GM21423 (cell line): ENCODE measurements around the gene HIPK1.
"Not testable (repeated sequence)": the region's sequence is repeated elsewhere in the genome, so short reads cannot be mapped to it uniquely, and the experiment has no call there.

Experiments
- ATAC-seq: cut with Tn5 transposase; IDR thresholded peaks from one replicate; pipeline ENCODE4 v1.9.1; 2021; ENCODE audit warnings: mild to moderate bottlenecking, moderate library complexity; ENCODE audit not compliant: unreplicated experiment

HIPK1 gene

DNA sequence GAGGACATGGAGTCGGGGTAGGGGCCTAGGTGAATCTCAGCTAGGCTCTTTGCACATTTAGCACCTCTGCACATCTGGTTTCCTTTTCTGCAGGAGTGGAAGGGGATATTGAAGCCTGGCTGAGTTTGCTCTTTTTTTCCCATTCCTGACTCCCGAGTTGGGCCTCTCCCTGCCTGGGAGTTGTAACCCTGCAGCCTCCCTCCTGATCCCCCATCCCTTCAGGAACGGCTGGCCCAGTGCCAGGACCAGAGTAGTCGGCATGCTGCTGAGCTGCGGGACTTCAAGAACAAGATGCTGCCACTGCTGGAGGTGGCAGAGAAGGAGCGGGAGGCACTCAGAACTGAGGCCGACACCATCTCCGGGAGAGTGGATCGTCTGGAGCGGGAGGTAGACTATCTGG is 51.0 kb downstream of the HIPK1 start:
- ATAC-seq = no peak

- no peak for ATAC-seq
Observed at GRCh38 chr1:113981962-113982931, 53.1 kb downstream of the HIPK1 start.

DNA sequence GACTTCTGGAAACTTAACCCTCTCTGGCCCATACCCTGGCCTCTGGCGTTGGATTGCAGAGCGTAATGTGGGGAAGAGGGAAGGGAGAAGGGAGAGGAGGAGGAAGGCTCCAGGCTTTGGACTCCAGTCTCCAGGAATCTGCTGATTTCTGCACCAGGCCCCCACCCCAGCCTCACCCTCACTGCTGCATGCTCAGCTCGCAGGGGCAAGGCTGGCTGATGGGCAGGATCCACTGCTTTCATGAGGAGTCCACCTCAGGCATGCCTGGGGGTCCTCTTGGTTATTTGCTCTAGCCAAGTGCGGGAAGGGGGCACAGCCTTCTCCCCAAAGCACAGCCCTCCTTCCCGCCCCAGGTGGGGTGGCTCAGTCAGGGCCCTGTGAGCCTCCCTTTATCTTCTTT is 53.8 kb downstream of the HIPK1 start:
- ATAC-seq = no peak

GRCh38 chr1:113983391-113983790 is 54.3 kb downstream of the HIPK1 start:
- no peak for ATAC-seq

GRCh38 chr1:113983826-113984225 is 54.7 kb downstream of the HIPK1 start:
- no peak for ATAC-seq

DNA sequence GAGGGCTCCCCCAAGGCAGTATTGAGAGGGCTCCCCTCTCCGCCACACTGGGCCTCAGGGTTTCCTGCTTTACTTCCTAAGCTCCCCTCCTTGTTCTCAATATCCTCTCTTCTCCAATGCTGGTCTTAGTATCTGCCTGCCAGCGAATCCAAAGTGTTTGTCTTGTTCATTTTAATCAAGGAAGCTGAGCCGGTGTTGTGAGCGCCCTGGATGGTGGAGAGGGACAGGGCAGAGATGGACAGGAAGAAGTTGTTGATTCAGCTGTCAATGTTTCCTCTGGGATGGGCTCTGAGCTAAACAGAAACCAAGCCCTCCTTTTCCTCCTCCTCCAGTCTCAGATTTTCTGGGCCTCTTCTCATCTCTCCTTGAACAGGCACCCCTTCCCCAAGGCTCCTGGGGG is 55.6 kb downstream of the HIPK1 start:
- no peak for ATAC-seq

DNA sequence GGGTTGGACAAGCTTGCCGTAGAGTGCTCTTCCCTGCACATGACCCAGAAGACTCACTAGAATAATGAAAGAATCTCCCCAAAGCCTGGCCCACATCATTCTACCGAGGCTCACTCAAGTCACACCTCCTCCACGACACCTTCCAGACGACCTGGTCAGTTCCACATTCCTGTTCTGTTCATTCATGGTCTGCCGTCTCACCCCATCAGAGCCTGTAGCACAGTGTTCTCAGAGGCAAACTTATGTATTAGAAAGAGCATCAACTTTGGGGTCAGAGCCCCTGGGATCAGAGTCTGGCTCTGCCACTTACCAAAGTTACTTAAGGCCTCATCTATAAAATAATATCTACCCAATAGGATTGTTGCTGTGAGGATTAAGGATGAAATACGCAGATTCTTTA is 57.7 kb downstream of the HIPK1 start:
- no peak for ATAC-seq

DNA sequence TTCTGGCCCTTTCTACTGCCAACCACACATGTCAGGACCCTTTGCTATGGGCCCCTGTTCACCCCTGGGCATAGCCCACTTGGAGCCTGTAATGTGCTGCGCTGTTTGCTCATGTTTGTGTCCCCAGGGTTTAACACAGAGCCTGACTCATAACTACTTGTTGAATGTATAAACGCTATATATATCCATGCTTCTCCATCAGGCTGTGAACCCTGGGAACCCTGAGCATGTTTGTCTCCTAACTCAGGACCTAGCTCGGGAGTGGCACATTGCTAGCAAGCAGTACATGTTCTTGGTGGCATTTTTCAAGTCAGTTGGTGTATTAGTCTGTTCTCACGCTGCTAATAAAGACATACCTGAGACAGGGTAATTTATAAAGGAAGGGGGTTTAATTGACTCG is 58.1 kb downstream of the HIPK1 start:
- ATAC-seq = no peak

- no peak for ATAC-seq
Observed at GRCh38 chr1:113990530-113990929, 61.4 kb downstream of the HIPK1 start.

- ATAC-seq = no peak
Observed at GRCh38 chr1:113990961-113991360, 61.8 kb downstream of the HIPK1 start.

GRCh38 chr1:113991467-113991997 is 62.4 kb downstream of the HIPK1 start:
- ATAC-seq = no peak

DNA sequence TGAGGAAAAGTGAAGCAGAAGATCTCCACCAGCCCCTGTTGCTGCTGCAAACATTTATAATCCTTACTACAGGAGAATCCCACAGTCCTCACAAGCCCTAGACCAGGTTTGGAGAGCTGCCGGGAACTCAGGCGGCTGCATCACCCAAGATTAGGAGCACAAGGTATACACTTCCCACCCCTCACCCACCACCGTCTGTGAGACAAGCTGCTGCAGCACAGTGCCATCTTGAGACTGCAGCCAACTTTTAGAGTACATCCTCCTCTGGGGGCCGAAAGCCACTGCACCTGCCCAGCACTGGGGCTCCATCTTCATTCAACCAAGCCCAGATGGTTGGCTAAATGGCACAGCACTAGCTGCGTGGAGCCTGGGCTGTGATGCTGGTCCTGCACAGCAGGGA is 63.9 kb downstream of the HIPK1 start:
- ATAC-seq = no peak

DNA sequence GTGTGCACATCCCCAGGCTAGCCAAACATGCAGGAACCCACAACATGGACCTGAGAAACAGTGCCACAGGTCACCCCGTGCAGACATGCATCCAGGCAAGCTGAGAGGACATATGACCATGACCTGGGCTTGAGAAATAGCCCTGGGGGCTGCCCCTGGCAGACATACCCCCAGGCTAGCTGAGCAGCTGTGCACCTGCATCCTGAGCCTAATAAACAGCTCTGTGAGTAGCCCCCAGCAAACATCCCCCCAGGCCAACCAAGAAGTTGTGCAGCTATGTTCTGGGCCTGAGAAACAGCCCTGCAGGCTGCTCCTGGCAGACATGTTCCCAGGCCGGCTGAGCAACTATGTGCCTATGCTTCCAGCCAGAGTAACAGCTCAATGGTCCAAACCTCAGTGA is 64.6 kb downstream of the HIPK1 start:
- no peak for ATAC-seq

DNA sequence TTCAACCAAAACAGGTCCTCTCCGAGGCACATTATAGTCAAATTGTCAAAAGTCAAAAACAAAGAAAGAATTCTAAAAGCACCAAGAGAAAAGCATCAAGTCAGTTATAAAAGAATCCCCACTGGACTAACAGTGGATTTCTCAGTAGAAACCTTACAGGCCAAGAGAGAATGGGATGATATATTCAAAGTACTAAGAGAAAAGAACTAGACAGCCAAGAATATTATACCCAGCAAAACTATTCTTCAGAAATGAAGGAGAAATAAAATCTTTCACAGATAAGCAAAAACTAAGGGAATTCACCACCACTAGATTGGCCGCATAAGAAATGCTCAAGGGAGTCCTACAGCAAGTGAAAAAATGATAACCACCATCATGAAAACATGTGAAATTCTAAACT is 66.3 kb downstream of the HIPK1 start:
- ATAC-seq = no peak

- no peak for ATAC-seq
Observed at GRCh38 chr1:113998361-113998760, 69.2 kb downstream of the HIPK1 start.

DNA sequence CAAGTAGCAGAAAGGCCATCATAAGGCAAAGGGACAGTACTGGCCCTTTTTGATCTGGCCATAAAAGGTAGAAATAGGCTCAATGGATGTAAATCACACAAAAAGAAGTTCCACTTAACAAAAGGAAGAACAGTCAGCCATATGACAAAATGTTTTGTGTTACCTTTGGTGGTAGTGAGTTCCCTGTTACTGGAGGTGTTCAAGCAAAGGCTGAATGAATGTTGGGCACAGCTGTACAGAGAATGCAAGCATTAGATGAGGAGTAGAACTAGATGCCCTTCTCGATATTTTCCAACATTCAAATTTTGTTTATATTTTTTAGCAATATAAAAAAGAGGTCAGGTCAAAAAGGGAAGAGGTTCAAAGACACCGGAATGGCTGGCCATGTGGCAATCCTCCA is 70.1 kb downstream of the HIPK1 start:
- no peak for ATAC-seq

GRCh38 chr1:113999799-114000198 is 70.7 kb downstream of the HIPK1 start:
- ATAC-seq = no peak

- no peak for ATAC-seq
Observed at GRCh38 chr1:114000406-114000805, 71.3 kb downstream of the HIPK1 start.

GRCh38 chr1:114002492-114003239 is 73.5 kb downstream of the HIPK1 start:
- ATAC-seq = no peak

- ATAC-seq = no peak
Observed at GRCh38 chr1:114003431-114003830, 74.3 kb downstream of the HIPK1 start.

- ATAC-seq = not testable (repeated sequence)
Observed at GRCh38 chr1:114006825-114007224, 77.7 kb downstream of the HIPK1 start.

- ATAC-seq = no peak
Observed at GRCh38 chr1:114008480-114008941, 79.4 kb downstream of the HIPK1 start.
